Measurements from ENCODE around the gene LGI4. TPM values are rescaled to one million over a fixed set of nuclear protein-coding genes. Genes with fewer than 3 reads are reported as not detected.
A peak's percentile ranks its signal among the peaks of the same experiment; 100 is the strongest.

The LGI4 gene
- total and polyA plus RNA-seq, 3 donors from 2014 or later: 4.5 to 7.9 (median 4.5) TPM

DNA sequence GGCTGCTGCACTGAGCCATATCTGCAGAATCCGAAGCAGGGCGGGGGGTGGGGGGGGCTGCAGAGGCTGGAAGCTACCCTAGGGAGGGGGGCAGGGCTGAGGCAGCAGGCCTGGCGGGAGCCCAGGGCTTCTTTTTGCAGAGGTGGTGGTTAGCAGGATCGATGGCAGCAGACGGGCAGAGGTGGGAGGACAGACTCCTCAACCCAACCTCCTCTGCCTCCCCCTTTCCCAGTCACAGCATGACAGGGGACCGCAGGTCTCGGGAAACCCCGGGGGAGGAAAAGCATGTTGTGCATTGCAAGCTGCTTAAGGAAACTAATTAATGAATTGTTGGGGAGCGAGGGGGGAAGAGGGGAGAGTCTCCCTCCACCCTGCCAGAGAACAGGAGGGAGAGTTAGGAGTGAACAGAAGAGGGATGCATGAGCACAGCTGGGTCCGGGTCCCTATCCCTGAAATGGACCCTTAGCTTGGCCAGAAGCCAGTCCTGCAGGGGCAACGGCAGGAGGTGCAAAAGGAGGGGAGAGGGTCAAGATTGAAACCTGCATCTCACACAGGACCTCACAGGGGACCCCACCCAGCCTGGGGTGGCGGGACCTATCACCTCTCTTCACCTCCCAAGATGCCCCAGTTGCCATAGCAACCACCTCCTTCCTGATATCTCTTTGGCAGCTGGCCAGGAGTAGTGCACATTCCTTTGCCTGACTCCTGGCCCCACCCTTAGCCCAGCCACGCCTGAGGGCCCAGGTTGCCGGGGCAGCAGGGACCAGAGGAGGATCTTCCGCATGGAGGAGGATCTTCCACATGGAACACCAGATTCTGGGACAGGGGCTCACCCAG lies 10.0 kb upstream of the LGI4 start:
- 32 to 39% methylated on average over 11 to 14 of the region's 15 CpGs for WGBS, 2 donors

GRCh38 chr19:35144259-35144599 lies 9.4 kb upstream of the LGI4 start:
- 49% methylated on average over 2 to 6 of the region's 6 CpGs for WGBS, 2 donors
- H3K9me3 ChIP-seq: no peaks in the 10 kb centered on the region
- no peaks in the 10 kb centered on the region for H3K36me3 ChIP-seq (ENCODE audit: low read depth, missing control alignments)
- H3K4me1 ChIP-seq: peaks cover 14% of the 10 kb centered on the region
- no peaks in the 10 kb centered on the region for H3K27me3 ChIP-seq
- no peak overlapping the region for H3K4me3 ChIP-seq
- intact Hi-C loops (cut with DNase I; ENCODE audit: low total_unique reads): no loop called here
- H3K27ac ChIP-seq: no peak overlapping the region
- TF ChIP-seq, protein P1, sequence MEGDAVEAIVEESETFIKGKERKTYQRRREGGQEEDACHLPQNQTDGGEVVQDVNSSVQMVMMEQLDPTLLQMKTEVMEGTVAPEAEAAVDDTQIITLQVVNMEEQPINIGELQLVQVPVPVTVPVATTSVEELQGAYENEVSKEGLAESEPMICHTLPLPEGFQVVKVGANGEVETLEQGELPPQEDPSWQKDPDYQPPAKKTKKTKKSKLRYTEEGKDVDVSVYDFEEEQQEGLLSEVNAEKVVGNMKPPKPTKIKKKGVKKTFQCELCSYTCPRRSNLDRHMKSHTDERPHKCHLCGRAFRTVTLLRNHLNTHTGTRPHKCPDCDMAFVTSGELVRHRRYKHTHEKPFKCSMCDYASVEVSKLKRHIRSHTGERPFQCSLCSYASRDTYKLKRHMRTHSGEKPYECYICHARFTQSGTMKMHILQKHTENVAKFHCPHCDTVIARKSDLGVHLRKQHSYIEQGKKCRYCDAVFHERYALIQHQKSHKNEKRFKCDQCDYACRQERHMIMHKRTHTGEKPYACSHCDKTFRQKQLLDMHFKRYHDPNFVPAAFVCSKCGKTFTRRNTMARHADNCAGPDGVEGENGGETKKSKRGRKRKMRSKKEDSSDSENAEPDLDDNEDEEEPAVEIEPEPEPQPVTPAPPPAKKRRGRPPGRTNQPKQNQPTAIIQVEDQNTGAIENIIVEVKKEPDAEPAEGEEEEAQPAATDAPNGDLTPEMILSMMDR (IDR thresholded peaks at IDR 0.05): no peak
- TF ChIP-seq POLR2A (IDR thresholded peaks at IDR 0.05): no peak
- DNase-seq: no peak

More for the DNA sequence above, 10.0 kb upstream of the LGI4 start:
- intact Hi-C loops (cut with DNase I; ENCODE audit: low total_unique reads): no loop called here
- DNase-seq: no peak
- TF ChIP-seq, protein P1 (IDR thresholded peaks at IDR 0.05): no peak
- TF ChIP-seq POLR2A (IDR thresholded peaks at IDR 0.05): no peak
- H3K4me3 ChIP-seq: no peak overlapping the region
- no peak overlapping the region for H3K27ac ChIP-seq
- peaks cover 14% of the 10 kb centered on the region for H3K4me1 ChIP-seq
- H3K36me3 ChIP-seq (ENCODE audit: low read depth, missing control alignments): no peaks in the 10 kb centered on the region
- no peaks in the 10 kb centered on the region for H3K9me3 ChIP-seq
- H3K27me3 ChIP-seq: no peaks in the 10 kb centered on the region

DNA sequence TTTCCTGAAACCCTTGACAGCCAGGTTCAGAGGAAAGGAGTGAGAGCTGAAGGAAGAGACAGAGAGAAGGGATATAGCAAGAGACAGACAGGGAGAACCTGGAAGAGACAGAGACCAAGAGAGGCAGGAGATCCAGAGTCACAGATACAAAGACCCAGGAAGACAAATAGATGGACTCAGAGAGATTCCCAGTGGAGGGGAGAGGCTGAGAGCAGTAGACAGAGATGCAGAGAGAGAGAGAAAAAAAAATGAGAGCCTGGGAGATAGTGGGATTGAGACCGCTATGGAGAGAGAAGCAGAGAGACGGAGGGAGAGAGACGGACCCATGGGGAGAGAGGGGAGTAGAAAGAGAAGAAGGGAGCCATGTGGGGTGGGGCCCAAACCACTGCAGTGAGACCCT lies 9.0 kb upstream of the LGI4 start:
- 29 to 55% methylated on average over 3 of the region's 3 CpGs for WGBS, 2 donors
- no peaks in the 10 kb centered on the region for H3K27me3 ChIP-seq
- no peak for TF ChIP-seq POLR2A (IDR thresholded peaks at IDR 0.05)
- TF ChIP-seq, protein P1 (IDR thresholded peaks at IDR 0.05): no peak
- H3K4me3 ChIP-seq: no peak overlapping the region
- no peaks in the 10 kb centered on the region for H3K36me3 ChIP-seq (ENCODE audit: low read depth, missing control alignments)
- intact Hi-C loops (cut with DNase I; ENCODE audit: low total_unique reads): no loop called here
- H3K27ac ChIP-seq: no peak overlapping the region
- DNase-seq: no peak
- H3K4me1 ChIP-seq: peaks cover 14% of the 10 kb centered on the region
- no peaks in the 10 kb centered on the region for H3K9me3 ChIP-seq

GRCh38 chr19:35143231-35143715 lies 8.4 kb upstream of the LGI4 start, which contains the start of gene FXYD7:
Gene FXYD7, plus strand, starts transcription at chr19:35143255. Its CDS starts 79 bp downstream, at chr19:35143334.
- intact Hi-C loops (cut with DNase I; ENCODE audit: low total_unique reads): no loop called here
- H3K9me3 ChIP-seq: no peaks in the 10 kb centered on the region
- TF ChIP-seq, protein P1 (IDR thresholded peaks at IDR 0.05): no peak
- TF ChIP-seq POLR2A (IDR thresholded peaks at IDR 0.05): no peak
- H3K27ac ChIP-seq: no peak within 1 kb of the TSS
- H3K27me3 ChIP-seq: no peaks in the 10 kb centered on the region
- WGBS, 2 donors: 13 to 26% methylated on average over 12 to 25 of the region's 31 CpGs
- H3K36me3 ChIP-seq (ENCODE audit: low read depth, missing control alignments): no peaks in the 10 kb centered on the region
- H3K4me1 ChIP-seq: peaks cover 14% of the 10 kb centered on the region
- peak within 1 kb of the TSS; percentile 12 to 21 for H3K4me3 ChIP-seq
- no peak for DNase-seq
